ENCODE results near the gene TMEM139.

DNA sequence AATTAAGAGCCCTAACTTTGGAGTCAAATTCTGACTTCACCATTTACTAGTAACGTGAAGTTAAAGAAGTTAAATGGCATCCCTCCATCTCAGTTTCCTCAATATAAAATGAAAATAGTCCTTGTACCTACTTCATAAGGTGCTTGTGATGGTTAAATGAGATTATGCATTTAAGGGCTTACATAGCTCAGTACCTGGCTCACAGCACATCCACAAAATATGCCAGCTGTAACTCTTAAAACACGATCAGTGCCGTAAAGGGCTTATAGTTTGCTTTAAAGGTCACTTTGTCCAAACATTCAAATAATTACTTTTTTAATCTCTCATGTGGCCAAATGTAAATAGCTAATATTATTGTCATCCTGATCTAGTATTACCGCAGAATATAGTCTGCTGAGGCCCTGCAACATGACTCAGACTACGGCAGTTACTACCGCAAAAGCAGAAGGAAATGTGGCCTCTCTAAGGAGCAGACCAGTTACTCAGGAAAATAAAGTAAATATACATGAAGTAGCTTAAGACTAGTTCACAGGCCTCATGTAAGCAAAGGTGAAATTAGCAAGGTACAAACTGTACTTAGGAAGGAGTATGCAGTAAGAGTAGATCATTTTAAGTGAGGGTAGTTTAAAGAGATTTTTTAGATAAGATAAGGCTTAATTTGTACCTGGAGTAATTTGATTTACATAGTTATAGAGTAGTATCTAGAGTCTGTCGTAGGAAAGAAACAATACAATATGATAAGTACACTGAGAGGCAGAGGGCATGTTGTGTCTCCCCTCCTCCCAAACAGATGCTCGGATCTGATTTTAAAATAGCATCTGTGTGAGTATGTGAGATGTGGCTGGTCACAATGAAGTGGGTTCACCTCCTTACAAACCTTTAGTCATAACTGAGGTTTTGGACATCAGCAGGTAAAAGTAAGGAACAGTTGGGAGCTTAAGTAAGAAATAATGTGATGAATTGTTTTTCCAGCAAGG lies 16.5 kb downstream of the TMEM139 start:
- TF ChIP-seq, protein P1, sequence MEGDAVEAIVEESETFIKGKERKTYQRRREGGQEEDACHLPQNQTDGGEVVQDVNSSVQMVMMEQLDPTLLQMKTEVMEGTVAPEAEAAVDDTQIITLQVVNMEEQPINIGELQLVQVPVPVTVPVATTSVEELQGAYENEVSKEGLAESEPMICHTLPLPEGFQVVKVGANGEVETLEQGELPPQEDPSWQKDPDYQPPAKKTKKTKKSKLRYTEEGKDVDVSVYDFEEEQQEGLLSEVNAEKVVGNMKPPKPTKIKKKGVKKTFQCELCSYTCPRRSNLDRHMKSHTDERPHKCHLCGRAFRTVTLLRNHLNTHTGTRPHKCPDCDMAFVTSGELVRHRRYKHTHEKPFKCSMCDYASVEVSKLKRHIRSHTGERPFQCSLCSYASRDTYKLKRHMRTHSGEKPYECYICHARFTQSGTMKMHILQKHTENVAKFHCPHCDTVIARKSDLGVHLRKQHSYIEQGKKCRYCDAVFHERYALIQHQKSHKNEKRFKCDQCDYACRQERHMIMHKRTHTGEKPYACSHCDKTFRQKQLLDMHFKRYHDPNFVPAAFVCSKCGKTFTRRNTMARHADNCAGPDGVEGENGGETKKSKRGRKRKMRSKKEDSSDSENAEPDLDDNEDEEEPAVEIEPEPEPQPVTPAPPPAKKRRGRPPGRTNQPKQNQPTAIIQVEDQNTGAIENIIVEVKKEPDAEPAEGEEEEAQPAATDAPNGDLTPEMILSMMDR (IDR thresholded peaks at IDR 0.05), result no peak
- no peak for TF ChIP-seq SIN3A (IDR thresholded peaks at IDR 0.05; ENCODE audit: borderline replicate concordance, insufficient read depth, low read depth, low read length)
- TF ChIP-seq, protein P2, sequence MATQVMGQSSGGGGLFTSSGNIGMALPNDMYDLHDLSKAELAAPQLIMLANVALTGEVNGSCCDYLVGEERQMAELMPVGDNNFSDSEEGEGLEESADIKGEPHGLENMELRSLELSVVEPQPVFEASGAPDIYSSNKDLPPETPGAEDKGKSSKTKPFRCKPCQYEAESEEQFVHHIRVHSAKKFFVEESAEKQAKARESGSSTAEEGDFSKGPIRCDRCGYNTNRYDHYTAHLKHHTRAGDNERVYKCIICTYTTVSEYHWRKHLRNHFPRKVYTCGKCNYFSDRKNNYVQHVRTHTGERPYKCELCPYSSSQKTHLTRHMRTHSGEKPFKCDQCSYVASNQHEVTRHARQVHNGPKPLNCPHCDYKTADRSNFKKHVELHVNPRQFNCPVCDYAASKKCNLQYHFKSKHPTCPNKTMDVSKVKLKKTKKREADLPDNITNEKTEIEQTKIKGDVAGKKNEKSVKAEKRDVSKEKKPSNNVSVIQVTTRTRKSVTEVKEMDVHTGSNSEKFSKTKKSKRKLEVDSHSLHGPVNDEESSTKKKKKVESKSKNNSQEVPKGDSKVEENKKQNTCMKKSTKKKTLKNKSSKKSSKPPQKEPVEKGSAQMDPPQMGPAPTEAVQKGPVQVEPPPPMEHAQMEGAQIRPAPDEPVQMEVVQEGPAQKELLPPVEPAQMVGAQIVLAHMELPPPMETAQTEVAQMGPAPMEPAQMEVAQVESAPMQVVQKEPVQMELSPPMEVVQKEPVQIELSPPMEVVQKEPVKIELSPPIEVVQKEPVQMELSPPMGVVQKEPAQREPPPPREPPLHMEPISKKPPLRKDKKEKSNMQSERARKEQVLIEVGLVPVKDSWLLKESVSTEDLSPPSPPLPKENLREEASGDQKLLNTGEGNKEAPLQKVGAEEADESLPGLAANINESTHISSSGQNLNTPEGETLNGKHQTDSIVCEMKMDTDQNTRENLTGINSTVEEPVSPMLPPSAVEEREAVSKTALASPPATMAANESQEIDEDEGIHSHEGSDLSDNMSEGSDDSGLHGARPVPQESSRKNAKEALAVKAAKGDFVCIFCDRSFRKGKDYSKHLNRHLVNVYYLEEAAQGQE (IDR thresholded peaks at IDR 0.05; ENCODE audit: insufficient read depth in 1 of 2, low read depth in 2 of 2, low read length in 1 of 2), result no peak
